GF-D8 (cell line): Measurements from ENCODE around the gene UPF2.

Source experiments
- DNase-seq: peaks from one replicate; lab custom pipeline; 2025; lab: John Stamatoyannopoulos, UW

UPF2 gene

DNA sequence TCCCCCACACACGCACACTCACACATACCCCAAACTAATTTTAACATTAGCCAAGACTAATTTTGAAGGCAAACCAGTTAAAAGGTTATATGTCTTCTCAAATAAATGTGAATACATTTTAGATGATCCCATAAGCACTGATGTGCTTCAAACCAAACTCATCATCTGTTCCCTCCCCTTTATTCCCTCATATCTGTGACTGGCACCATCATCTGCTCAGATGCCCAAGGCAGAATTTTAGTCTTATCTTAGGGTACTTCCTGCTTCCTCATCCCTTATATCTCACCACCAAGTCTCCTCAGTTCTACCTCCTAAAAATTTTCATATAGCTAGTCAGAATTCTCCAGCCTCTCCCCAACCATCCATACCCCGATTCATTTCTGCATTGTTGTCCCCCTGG is 80.4 kb downstream of the UPF2 start:
- DNase-seq: no peak

GRCh38 chr10:11961771-11962170 is 80.8 kb downstream of the UPF2 start:
- no peak for DNase-seq

GRCh38 chr10:11959966-11960365 is 82.6 kb downstream of the UPF2 start:
- no peak for DNase-seq

GRCh38 chr10:11958956-11959355 is 83.7 kb downstream of the UPF2 start:
- DNase-seq: no peak

- no peak for DNase-seq
These were observed 90.9 kb downstream of the UPF2 start for GRCh38 chr10:11951695-11952094.

- no peak for DNase-seq
These were observed 92.1 kb downstream of the UPF2 start for GRCh38 chr10:11950325-11951018.

GRCh38 chr10:11949152-11949551 is 93.5 kb downstream of the UPF2 start:
- DNase-seq: no peak

DNA sequence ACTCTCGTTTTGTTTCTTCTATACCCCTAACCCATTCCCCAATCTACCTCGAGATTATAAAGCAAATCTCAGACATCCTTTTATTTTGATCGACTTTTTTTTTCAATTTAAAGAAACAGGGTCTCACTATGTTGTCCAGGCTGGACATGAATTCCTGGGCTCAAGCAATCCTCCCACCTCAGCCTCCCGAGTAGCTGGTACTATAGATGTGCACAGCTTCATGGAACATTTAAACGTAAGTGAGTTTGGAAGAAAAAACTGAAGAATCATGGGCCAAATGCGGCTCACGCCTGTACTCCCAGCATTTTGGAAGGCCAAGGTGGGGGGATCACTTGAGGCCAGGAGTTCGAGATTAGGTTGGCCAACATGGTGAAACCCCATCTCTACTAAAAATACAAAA is 96.0 kb downstream of the UPF2 start:
- no peak for DNase-seq

DNA sequence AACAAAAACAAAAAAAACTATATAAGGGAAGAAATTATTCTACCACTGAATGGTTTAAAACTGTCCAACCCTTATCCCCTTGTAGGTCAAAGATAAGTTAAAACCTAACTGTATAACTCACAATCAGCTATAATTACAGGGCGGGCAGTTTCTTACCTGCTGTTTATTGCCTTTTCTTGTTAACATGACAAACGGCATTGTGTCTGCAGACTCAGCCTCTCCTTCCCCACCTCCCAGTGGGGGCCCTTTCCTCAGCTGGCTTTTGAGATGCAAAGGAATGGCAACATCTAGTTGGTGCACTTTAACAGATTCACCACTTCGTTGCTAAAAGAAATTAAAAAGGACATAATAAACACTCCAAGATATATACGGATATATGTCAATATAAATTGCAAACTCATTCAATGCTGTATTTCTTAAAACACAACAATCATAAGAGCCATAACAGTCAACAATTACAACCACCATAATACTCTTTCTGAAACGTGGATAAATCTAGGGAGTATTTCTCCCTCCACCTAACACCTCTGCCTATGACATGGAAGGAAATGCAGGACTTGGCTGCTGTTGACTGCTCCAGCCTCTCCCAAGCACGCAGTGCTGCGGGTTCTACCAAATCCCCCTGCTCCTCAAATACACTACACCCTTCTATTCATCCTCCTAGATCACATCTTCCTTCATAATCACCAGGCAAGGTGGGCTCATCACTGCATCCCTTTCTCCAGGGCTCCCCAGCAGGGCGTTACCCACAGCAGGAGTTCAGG is 106.0 kb downstream of the UPF2 start:
- no peak for DNase-seq

DNA sequence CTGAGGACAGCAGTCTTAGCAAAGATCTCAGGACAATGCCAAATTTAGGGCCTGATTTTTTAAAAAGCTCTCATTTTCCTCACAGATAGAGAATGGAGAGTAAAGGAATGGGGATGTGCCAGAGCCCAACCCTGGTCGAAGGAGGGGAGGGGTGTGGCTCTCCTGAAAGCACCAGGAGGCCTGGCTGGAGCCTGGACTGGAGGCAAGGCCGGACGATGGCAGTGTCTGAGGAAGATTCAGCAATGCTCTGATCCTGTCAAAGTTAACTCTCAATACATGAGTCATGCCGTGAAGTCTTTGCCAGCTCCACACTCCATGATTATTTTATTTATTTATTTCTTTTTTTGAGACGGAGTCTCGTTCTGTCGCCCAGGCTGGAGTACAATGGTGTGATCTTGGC is 108.3 kb downstream of the UPF2 start:
- DNase-seq: no peak

GRCh38 chr10:11933577-11934223 is 108.9 kb downstream of the UPF2 start:
- DNase-seq: no peak

DNA sequence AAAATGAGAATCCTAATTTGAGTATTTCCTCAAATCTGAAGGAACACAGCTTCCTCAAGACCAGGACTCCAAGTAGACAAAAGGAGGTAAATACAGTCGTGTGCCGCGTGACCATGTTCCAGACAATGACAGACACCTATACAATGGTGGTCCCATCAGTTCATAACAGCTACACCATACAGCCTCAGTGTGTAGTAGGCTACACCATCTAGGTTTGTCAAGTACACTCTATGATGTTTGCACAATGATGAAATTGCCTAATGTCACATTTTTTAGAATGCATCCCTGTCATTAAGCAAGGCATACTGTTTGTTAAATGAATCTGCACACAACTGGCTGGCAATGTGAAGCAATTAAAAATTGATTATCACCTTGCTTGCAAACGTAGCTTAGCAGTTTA is 111.6 kb downstream of the UPF2 start:
- DNase-seq: no peak

- no peak for DNase-seq
These were observed 112.2 kb downstream of the UPF2 start for GRCh38 chr10:11930312-11930978.

- DNase-seq: no peak
These were observed 114.9 kb downstream of the UPF2 start for GRCh38 chr10:11927746-11928145.

- no peak for DNase-seq
These were observed 120.7 kb downstream of the UPF2 start for GRCh38 chr10:11921800-11922392.

- DNase-seq: no peak
These were observed 123.3 kb downstream of the UPF2 start for GRCh38 chr10:11919271-11919670.

DNA sequence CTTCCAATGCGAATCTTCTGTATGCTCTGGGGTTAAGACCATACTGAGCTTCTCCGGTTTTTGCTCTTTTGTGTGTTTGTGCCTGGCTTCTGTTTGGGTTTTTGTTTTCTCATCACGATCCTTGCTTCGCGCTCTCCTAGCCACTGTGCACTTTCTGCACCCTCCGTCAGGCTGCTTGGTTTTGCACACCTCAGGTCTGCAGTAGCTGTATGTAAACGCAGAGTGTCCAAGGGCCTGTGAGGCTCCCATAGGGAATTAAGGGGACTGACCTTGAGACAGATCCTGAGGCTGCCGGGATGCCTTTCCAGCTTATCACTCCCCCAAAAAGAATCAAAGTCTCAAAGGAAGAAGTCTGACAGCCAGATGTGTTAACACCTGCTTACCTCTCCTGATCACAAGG is 124.2 kb downstream of the UPF2 start:
- DNase-seq: no peak

- DNase-seq: no peak
These were observed 129.4 kb downstream of the UPF2 start for GRCh38 chr10:11913079-11913641.

GRCh38 chr10:11910102-11910501 is 132.5 kb downstream of the UPF2 start:
- DNase-seq: no peak

DNA sequence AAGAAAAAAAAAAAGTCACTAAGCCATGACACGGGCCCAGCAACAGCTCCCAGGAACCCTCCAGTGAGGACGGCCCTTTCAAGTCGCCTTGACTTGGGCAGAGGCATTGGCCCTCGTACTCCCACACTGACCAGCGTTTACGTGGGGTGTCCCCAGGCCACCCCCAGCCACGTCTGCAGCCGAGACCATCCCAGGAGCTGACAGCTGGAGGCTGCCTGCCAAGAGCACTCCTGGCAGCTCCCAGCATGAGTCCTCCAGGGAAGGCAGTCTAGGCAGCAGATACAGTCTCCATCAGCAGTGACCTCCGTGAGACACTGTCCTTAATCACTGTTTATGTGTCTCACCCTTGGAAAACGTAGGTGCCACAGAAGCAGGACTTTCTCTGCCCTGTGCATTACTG is 133.0 kb downstream of the UPF2 start:
- no peak for DNase-seq

DNA sequence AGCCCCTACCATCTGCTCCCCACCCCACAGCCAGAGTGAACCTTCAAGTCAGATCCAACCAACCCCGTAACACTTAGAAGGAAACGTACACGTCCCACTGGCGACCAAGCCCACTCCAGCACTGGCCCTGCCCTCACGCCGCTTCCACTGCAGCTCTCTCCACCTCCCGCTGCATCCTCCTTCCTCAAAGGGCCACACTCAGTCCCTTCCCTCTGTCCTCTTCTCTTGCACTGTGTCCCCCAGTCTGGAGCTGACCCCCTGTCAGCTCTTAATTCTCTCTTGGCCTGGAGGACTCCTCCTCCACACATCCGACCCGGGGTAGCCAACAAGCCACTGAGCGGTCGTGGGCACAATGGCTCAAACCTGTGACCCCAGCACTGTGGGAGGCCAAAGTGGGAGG is 133.6 kb downstream of the UPF2 start:
- DNase-seq: no peak

- no peak for DNase-seq
These were observed 134.1 kb downstream of the UPF2 start for GRCh38 chr10:11908536-11908935.
